GM20431 (cell line): Measurements from ENCODE around the gene PDE8B.
"Not testable (repeated sequence)": the region's sequence is repeated elsewhere in the genome, so short reads cannot be mapped to it uniquely, and the experiment has no call there.

Source experiments
- in situ Hi-C: fragments of 300-500 bp; cut with MseI, MboI; formaldehyde crosslinking; loops from one replicate; pipeline ENCODE4 v1.15.0; 2020; ENCODE audit warnings: low sequenced_read_pairs; ENCODE audit not compliant: unreplicated experiment

The PDE8B gene

GRCh38 chr5:77475041-77475440, 264.6 kb downstream of the PDE8B start:
- in situ Hi-C loops: not testable (repeated sequence)
